NCI-H460 (cell line): ENCODE measurements around the gene LRRC26. TPM values are rescaled to one million over a fixed set of nuclear protein-coding genes. Genes with fewer than 3 reads are reported as not detected.

Experiments
- DNase-seq: peaks from one replicate; pipeline ENCODE4 v3.0.0-alpha.2; 2016; ENCODE audit warnings: low read depth; ENCODE audit errors: extremely low read depth
- total RNA-seq: library from RNA; depleted of rRNA; stranded (reverse); fragments of >200 nt; shearing (Covaris generic); gene quantifications from 2 replicates; pipeline ENCODE4 v1.2.3, GENCODE V29; 2014

The LRRC26 gene
- total RNA-seq, 1 experiment from 2014 or later, result not detected

DNA sequence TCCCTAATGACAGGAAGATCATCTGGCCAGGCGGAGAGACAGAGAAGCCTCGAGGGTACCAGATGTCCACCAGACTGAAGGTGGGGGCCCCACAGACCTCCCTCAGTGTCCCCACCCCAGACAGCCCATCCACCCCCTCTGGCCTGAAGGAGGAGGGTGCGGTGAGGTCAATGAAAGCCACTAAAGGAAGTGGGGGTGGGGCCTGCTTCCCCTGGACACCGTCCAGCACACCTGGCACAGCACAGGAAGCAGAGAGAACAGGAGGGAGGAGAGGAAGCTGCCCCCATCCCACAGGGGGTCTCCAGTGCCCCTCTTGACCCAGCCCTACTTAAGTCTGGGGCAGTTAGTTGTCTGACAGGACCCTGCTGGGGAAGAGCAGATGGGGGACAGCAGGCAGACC, 11.2 kb downstream of the LRRC26 start:
- no peak for DNase-seq

DNA sequence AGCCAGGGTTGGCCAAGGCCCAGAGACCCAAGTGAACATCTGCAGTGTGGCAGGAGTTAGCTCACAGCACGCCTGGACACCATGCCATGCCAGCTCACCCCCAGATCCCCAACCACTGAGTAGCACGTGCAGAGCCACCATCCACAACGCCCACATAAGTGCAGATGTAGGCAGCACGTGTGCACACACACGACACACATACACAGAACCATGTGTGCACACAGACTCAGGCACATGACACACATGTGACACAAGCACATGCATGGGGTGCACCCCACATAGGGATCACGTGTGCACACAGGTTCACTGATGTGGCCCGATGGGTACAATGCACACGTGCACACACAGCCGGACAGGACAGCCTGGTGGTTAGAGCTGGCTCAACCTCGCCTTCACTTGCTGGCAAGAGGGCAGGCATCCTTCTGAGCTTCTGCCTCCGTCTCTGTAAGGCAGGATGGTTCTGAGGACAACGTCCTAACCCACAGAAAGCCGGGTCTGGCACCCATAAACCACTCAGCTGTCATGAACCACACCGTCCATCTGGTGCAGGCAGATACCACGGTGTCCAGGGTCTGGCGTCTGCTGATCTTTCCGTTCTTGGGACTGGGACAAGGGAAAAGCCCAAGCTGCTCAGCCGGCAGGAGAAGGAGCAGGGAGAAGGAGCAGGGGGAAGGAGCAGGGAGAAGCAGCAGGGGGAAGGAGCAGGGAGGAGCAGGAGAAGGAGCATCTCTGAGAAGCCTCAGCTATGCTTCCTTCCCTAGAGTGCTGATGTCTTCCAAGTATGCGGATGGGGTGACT, 12.0 kb downstream of the LRRC26 start:
- DNase-seq, result no peak

GRCh38 chr9:137156567-137157375, 13.1 kb downstream of the LRRC26 start:
- DNase-seq, result no peak

- DNase-seq, result no peak
Measured at GRCh38 chr9:137152844-137153405, 16.9 kb downstream of the LRRC26 start.

DNA sequence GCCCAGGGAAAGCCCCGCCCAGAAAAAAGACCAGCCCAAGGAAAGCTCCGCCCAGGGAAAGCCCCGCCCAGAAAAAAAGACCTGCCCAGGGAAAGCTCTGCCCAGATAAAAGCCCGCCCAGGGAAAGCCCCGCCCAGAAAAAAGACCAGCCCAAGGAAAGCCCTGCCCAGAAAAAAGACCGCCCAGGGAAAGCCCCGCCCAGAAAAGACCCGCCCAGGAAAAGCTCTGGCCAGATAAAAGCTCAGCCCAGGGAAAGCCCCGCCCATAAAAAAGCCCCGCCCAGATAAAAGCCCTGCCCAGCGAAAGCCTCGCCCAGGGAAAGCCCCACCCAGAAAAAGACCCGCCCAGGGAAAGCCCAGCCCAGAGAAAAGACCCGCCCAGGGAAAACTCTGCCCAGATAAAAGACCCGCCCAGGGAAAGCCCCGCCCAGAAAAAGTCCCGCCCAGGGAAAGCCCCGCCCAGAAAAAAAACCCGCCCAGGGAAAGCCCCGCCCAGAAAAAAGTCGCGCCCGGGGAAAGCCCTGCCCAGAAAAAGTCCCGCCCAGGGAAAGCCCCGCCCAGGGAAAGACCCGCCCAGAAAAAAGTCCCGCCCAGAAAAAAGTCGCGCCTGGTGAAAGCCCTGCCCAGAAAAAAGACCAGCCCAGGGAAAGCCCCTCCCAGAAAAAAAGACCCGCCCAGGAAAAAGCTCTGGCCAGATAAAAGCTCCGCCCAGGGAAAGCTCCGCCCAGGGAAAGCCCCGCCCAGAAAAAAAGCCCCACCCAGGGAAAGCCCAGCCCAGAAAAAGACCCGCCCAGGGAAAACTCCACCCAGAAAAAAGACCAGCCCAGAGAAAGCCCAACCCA, 19.0 kb downstream of the LRRC26 start:
- DNase-seq, result peak; percentile 87

GRCh38 chr9:137149942-137150616, 19.8 kb downstream of the LRRC26 start:
- no peak for DNase-seq

DNA sequence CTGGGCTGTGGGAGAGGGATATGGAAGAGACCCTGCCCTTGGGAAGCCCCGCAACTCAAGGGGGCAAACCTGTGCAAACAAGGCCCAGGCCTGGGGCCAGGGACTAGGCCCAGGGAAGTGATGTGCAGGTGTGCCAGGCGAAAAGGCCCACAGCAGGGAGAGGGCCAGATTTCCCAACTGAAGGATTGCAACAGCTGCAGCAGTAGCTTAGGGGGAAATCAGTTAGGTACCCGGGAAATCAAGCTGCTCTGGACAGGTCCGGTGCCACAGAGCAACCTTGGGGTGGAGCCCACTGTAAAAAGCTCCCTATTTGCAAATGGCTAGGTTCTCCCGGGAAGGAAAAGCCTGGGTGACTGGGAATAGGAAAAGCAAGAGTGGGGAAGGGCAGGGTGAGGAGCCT, 20.5 kb downstream of the LRRC26 start:
- DNase-seq, result no peak

DNA sequence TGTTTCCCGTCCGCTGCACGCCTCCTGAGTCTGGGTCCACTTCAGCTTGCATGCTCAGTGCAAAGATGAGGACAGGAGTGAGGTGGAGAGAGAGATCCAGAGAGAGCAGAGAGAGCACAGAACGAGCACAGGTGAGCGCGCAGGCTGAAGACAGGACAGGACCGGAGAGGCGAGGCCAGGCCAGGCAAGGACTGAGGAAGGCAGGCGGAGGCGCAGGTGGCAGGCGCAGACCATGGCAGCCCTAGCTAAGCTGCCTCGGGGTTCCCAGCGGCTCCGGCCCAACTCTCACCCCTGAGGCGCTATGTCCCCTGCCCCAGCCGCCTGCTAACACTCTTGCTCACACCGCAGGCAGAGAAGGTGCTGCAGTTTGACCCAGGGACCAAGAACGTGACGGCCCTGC, 21.2 kb downstream of the LRRC26 start:
- no peak for DNase-seq

DNA sequence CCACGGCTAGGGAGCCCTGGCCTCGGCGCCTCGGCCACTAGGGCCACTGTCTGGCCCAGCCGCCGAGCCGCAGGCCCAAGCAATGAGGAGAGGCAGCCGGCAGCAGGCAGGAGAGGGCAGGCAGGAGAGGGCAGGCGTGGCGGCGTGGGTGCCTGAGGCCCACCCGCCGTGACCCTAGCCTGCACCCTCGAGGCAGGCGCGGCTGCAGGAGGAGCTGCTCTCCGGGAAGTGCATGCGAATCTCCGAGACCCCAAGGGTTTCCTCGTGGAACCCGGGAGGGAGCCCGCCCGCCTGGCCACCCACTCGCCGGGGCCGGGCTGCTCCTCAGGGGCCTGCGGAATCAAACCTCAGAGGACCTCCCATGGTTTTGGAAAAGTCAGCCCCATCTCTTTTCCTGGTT, 21.6 kb downstream of the LRRC26 start:
- DNase-seq, result no peak

GRCh38 chr9:137147793-137148160, 22.1 kb downstream of the LRRC26 start:
- no peak for DNase-seq

- DNase-seq, result no peak
Measured at GRCh38 chr9:137147091-137147792, 22.6 kb downstream of the LRRC26 start.

DNA sequence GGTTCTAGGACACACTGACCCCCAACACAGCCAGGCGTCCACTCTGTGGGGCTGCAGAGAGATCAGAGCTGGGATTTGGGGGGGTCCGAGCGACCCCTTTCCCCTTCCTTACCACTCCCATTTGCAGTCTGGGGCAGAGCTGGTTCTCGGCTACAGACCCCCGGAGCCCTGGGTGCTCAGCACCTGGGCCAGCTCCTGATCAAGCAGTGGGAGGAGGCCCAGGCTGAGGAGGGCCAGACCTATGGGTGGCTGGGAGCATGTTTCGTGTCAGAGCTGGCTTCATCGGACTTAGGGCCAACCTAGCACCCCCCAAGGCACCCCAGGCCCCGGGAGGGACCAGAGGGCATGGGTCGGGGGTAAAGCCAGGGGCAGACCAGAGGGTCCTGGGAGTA, 23.3 kb downstream of the LRRC26 start:
- no peak for DNase-seq

GRCh38 chr9:137145731-137146526, 23.9 kb downstream of the LRRC26 start:
- DNase-seq, result no peak

GRCh38 chr9:137143459-137143858, 26.4 kb downstream of the LRRC26 start:
- DNase-seq, result no peak

DNA sequence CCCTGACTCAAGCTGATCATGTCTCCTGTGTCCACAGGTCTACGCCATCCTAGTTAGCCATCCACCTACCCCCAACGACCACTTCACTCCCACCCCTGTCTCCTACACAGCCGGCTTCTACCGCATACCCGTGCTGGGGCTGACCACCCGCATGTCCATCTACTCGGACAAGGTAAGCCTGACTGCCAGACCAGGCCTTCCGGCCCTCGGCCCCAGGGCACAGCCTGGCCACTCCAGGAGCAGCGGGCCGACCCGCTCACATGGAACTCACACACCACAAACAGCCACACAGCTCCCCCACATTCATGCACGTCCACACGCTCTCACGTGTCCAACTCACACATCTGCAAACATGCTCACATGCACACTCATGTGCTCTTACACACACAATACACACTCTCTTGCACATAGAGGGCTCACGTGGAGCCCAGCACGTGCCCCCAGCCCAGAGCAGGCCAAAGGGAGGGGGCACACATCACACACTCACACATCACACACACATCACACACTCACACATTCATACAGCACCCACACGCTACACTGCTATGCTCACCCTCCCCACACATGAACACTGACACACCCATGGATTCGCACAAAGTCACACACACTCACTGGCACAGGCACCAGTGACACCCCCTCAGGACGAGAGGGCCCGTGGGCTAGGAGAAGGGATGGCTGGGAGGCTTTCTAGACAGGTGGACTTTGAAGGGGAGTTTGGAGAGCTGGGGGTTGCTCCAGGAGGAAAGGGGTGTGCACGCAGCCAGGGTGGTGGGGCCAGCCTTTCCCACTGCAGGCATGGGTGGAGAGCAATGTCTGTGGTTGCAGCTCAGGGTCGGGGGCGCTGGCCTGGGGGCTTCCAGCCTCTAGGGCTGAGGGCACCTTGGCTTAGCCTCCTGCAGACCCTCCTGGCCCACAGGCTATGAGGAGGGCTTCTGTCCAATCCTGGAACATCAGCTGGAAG, 27.6 kb downstream of the LRRC26 start:
- no peak for DNase-seq

DNA sequence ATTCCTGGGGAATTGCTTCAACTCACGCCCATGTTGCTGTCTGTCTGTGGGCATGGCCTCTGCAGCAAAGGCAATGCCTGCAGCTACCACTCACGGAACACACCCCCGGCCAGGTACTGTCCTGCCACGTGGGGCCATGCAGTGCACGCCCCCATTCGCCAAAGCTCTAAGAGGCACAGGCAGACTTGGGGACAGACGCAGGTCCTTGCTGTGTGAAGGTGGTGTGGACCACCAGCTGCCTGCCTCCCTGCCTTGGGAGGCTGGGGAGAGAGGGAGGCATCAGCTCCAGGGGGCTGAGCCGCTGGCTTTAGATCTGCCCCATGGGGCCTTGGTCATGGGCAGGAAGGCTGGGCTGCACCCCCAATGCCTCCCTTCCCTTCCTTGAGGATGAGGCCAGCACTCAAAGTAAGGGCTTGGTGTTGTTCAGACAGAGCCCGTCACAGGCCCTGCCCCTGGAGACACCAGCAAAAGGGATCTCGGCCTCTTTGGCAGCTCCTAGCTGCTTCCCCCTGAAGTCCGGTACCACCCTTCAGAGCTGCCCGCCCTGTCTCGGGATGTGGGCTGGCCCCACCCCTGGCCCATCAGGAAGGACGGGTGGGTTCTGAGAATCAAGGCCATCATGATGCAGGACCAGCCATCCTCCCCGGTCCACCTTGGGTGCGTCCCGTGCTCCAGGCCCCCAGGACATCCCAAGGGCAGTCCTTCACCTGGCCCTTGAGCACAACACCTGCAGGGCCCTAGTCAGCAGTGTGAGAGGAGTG, 28.6 kb downstream of the LRRC26 start:
- DNase-seq, result no peak
